SK-N-MC (cell line): ENCODE measurements around the gene DEGS2.

ENCODE experiments used
- EZH2 ChIP-seq: fragments of 200-600 bp; sonication (generic); IDR thresholded peaks from one replicate; pipeline ENCODE4 v1.6.1; 2017; ENCODE audit warnings: antibody characterized with exemption
- POLR2AphosphoS5 ChIP-seq: IDR thresholded peaks from 2 replicates; pipeline ENCODE4 v1.6.1; 2012; ENCODE audit warnings: mild to moderate bottlenecking, low read depth, low read length, borderline replicate concordance

DNA sequence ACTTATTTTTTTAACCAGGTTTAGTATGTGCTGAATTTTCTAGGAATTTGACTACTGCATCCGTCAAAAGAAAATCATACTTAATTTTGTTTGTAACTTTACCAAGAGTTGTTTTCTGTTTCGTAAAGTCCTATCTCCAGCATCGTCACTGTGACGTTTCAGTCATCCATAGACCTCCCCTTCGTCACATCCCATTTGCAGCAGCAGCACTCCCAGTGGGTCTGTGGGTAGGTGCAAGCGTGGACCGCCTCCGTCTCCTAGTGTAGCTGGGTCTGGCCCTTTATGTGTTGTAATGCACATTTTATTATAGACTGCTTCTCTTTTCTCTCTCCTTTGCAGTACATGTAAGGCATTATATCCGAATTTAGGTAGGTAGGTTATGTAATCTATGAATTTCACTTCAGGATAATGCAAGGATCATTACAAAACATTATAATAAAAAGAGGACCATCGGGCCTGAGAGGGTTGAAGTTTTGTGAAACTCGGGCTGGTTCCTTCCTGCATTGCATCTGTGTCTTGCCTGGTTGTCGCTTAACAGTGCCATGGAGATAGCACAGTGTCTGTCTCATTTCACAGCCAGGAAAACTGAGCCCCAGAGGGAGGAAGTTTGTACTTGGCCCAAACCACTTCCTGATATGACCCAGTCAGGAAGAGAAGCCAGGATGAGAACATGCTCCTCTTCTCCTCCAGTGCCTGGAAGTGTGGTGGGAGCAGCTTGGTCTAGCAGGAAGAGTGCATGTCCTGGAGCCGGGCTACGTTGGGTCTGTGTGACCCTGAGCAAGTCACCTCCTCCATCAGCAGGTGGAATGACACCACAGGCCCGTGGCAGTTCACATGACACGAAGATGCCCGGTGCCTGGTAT lies 53.0 kb downstream of the DEGS2 start:
- TF ChIP-seq POLR2AphosphoS5 = no peak
- no peak for TF ChIP-seq EZH2
